ENCODE results near the gene METTL2A. TPM values are rescaled to one million over a fixed set of nuclear protein-coding genes. Genes with fewer than 3 reads are reported as not detected.
"Not testable (repeated sequence)": the region's sequence is repeated elsewhere in the genome, so short reads cannot be mapped to it uniquely, and the experiment has no call there.

Gene METTL2A
- 33.3 and 38.2 TPM in 2 replicates for polyA plus RNA-seq (2011; rRNA removed)
- polyA plus RNA-seq (2012; cell fraction: cytosol; rRNA removed), result 15.3 and 16.6 TPM in 2 replicates
- polyA plus RNA-seq (2012; cell fraction: nucleus; rRNA removed), result 7.3 and 9.5 TPM in 2 replicates
- polyA plus RNA-seq (2017; fragmentation: RNase III; extraction: RNeasy Plus Mini Kit Qiagen cat#74134 plus additional on column Dnase treatment), result 22.8 to 25.0 TPM (median 23.5 TPM) in 3 replicates
- polyA minus RNA-seq (2011; rRNA and poly(A)+ RNA removed), result 16.6 and 19.1 TPM in 2 replicates

GRCh38 chr17:62423647-62424461 lies at the start of gene METTL2A:
Gene METTL2A (plus strand): TSS chr17:62423897. CDS start chr17:62423903, 6 bp downstream.
- POLR2A ChIA-PET, result not testable (repeated sequence)
- peak; percentile 80 for FAIRE-seq
- DNase-seq (ENCODE audit: low read depth in 1 of 2, low spot score in 1 of 2), result peak; percentile 87 to 96

GRCh38 chr17:62380253-62380652 lies 43.4 kb upstream of the METTL2A start, which contains the start of gene EFCAB3:
Gene EFCAB3 (plus strand): TSS chr17:62380553. CDS start chr17:62382980, 2,427 bp downstream.
- WGBS (ENCODE audit: missing lambda C conversion rate), result 15% methylated on average over 3 of the region's 3 CpGs
- ChIA-PET POLR2A (no interaction called here), CTCF (no interaction called here)
- Histone ChIP-seq H3K9me3 (no peaks in the 10 kb centered on the region), H3K4me3 (no peak within 1 kb of the TSS), H3K4me1 (no peaks in the 10 kb centered on the region), H3K27ac (no peak within 1 kb of the TSS), H3K4me2 (no peak within 1 kb of the TSS)
- no peak for DNase-seq (ENCODE audit: low read depth in 1 of 2, low spot score in 1 of 2)
- TF ChIP-seq RCOR1 (IDR thresholded peaks at IDR 0.05; ENCODE audit: low read depth, low read length) (no peak), E2F6 (IDR thresholded peaks at IDR 0.05; ENCODE audit: borderline replicate concordance, low read depth) (no peak), POLR2AphosphoS2 (conservative IDR thresholded peaks at IDR 0.05; ENCODE audit: low read length) (no peak), POLR2A (IDR thresholded peaks at IDR 0.05; ENCODE audit: low read length) (no peak), HDAC2 (IDR thresholded peaks at IDR 0.05) (no peak), MAZ (IDR thresholded peaks at IDR 0.05; ENCODE audit: borderline replicate concordance, low read depth, low read length) (no peak), FOSB (CRISPR knock-in tag; IDR thresholded peaks at IDR 0.05) (no peak), KDM1A (IDR thresholded peaks at IDR 0.05; ENCODE audit: low read depth) (no peak), HOXB5 (CRISPR knock-in tag; IDR thresholded peaks at IDR 0.05) (no peak), TFCP2L1 (CRISPR knock-in tag; IDR thresholded peaks at IDR 0.05) (no peak), JUNB (IDR thresholded peaks at IDR 0.05) (no peak), ZC3H11A (IDR thresholded peaks at IDR 0.05) (no peak), RNF2 (IDR thresholded peaks at IDR 0.05; ENCODE audit: borderline replicate concordance, low read depth) (no peak), FOSL2 (IDR thresholded peaks at IDR 0.05) (no peak), FOSL2 (CRISPR knock-in tag; IDR thresholded peaks at IDR 0.05) (no peak), CBX8 (IDR thresholded peaks at IDR 0.05) (no peak), ELK1 (IDR thresholded peaks at IDR 0.05; ENCODE audit: low read depth, low read length) (no peak), FOXS1 (CRISPR knock-in tag; IDR thresholded peaks at IDR 0.05) (no peak), PBX3 (IDR thresholded peaks at IDR 0.05) (no peak), EP300 (IDR thresholded peaks at IDR 0.05) (no peak), HOXA7 (CRISPR knock-in tag; IDR thresholded peaks at IDR 0.05) (no peak)
- no peak for FAIRE-seq
- no peak for ATAC-seq

More at GRCh38 chr17:62423647-62424461, at the start of gene METTL2A:
- not testable (repeated sequence) for H3K9me3 ChIP-seq, H3K4me1 ChIP-seq
- peak; percentile 95 to 96 for ATAC-seq
- Histone ChIP-seq H3K4me3 (peak within 1 kb of the TSS; percentile 72), H3K27ac (peak within 1 kb of the TSS; percentile 80 to 88), H3K4me2 (peak within 1 kb of the TSS; percentile 84)
- TF ChIP-seq E2F6 (IDR thresholded peaks at IDR 0.05; ENCODE audit: borderline replicate concordance, low read depth) (peak; percentile 99), BCL3 (IDR thresholded peaks at IDR 0.05) (peak; percentile 73; the same call in 1 of the 3 replicates), PHF8 (IDR thresholded peaks at IDR 0.05; ENCODE audit: borderline replicate concordance, low read depth) (peak; percentile 86), POLR2A (IDR thresholded peaks at IDR 0.05; ENCODE audit: low read length) (peak; percentile 88), MAX (IDR thresholded peaks at IDR 0.05) (peak; percentile 95), HOXB13 (CRISPR knock-in tag; IDR thresholded peaks at IDR 0.05; ENCODE audit: low read depth) (0 out of 2 replicates have a peak, but pooled peaks have one; percentile 57), JUN (IDR thresholded peaks at IDR 0.05) (peak in 1 of 2 experiments; percentile 86; a peak in 3 of 5 replicates), ATOH8 (CRISPR knock-in tag; IDR thresholded peaks at IDR 0.05; ENCODE audit: low read depth) (0 out of 2 replicates have a peak, but pooled peaks have one; percentile 31), KDM5A (IDR thresholded peaks at IDR 0.05) (peak; percentile 92)
- CTCF ChIA-PET, result interaction anchor here (1.0 to 1.1 kb wide), 3 partner anchors 20 to 159 kb away, joined by 3 to 4 read pairs (median 4); no protein-coding TSS in a partner anchor
- under 1% methylated on average over 56 of the region's 58 CpGs for WGBS (ENCODE audit: missing lambda C conversion rate)
